Activated CD4-positive, alpha-beta memory T cell treated with anti-CD3 and anti-CD28 coated beads, Interleukin-2, amount 10 ng/mL, durations not matched to agents 7 days and 5 days (primary cell): ENCODE measurements around the gene SLC4A9. TPM values are rescaled to one million over a fixed set of nuclear protein-coding genes. Genes with fewer than 3 reads are reported as not detected.

ENCODE experiments used
- CTCF ChIA-PET: fragments of 350-600 bp; sonication (Branson Sonifier 250); formaldehyde crosslinking; loops from one replicate; lab custom pipeline; 2021; ENCODE audit warnings: antibody characterized with exemption, inconsistent platforms; lab: Charles Lee
- POLR2A ChIA-PET: fragments of 350-600 bp; sonication (Branson Sonifier 250); formaldehyde crosslinking; loops from one replicate; lab custom pipeline; 2021; ENCODE audit warnings: antibody characterized with exemption; lab: Charles Lee
- DNase-seq: peaks from one replicate; pipeline ENCODE4 v3.0.0-alpha.2; 2020
- H3K27ac Mint-ChIP-seq: one replicate; pipeline ENCODE4 v1.8.0; 2021; ENCODE audit warnings: mild to moderate bottlenecking, mixed read lengths
- H3K27me3 Mint-ChIP-seq: one replicate; pipeline ENCODE4 v1.8.0; 2021; ENCODE audit warnings: mixed read lengths
- H3K36me3 Mint-ChIP-seq: one replicate; pipeline ENCODE4 v1.8.0; 2021; ENCODE audit warnings: low read depth, mixed read lengths
- H3K4me1 Mint-ChIP-seq: one replicate; pipeline ENCODE4 v1.8.0; 2021; ENCODE audit warnings: mixed read lengths
- H3K4me3 Mint-ChIP-seq: one replicate; pipeline ENCODE4 v1.8.0; 2021; ENCODE audit warnings: mild to moderate bottlenecking, mixed read lengths
- H3K9me3 Mint-ChIP-seq: one replicate; pipeline ENCODE4 v1.8.0; 2021; ENCODE audit warnings: mixed read lengths
- total RNA-seq, 2 experiments: library from RNA; stranded (reverse); gene quantifications; one replicate each; pipeline ENCODE4 v1.2.3, GENCODE V29; 2021

Gene SLC4A9
- total RNA-seq, 2 experiments from 2014 or later, result 0.43 to 0.78 TPM

- H3K36me3 Mint-ChIP-seq, result peaks cover 4% of the 10 kb centered on the region
- no peak overlapping the region for H3K27ac Mint-ChIP-seq
- no peaks in the 10 kb centered on the region for H3K9me3 Mint-ChIP-seq
- H3K4me1 Mint-ChIP-seq, result no peaks in the 10 kb centered on the region
- peaks cover 5% of the 10 kb centered on the region for H3K27me3 Mint-ChIP-seq
- ChIA-PET POLR2A (interaction anchor here (1.5 kb wide), 1 partner anchor 21 kb away, joined by 4 read pairs; the partner anchor contains the start of gene PFDN1), CTCF (interaction anchor here (1.2 kb wide), 1 partner anchor 80 kb away, joined by 3 read pairs; no protein-coding TSS in a partner anchor)
- DNase-seq, result no peak
- H3K4me3 Mint-ChIP-seq, result no peak overlapping the region
These were observed 35.9 kb upstream of the SLC4A9 start for GRCh38 chr5:140324041-140324600.

DNA sequence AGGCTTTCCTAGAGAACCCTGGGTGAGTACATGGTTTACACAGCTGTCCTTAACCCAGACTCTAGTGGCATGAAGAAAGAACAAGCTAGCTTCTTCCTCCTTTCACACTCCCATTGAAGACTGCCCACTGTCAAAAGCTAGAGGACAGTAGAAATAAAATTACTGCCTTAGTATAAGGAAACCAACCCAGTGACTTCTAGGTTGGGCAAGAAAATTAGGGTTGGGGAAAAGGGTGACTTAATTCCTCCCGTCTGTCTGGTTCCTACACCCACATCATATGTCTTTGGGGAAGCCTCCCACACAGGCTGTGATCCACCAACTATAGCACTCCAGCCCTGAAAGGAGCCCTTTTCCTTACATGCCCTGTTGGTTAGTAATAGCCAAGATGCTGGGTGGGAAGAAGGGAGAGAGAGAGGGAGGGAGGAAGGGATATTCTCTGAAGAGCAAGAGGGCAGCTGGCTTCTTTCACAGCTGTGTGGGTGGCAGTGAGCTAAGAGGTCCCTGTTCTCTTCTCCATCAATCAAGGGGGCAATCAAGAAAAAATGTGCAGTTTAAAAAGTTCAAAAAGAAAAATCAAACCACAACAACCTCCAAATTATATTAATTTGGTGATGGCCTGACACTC, 35.3 kb upstream of the SLC4A9 start:
- Mint-ChIP-seq H3K36me3 (peaks cover 4% of the 10 kb centered on the region), H3K27me3 (peaks cover 5% of the 10 kb centered on the region), H3K4me3 (no peak overlapping the region), H3K4me1 (no peaks in the 10 kb centered on the region), H3K27ac (no peak overlapping the region), H3K9me3 (no peaks in the 10 kb centered on the region)
- ChIA-PET CTCF (interaction anchor here (1.2 kb wide), 2 partner anchors 80 to 98 kb away, joined by 3 to 4 read pairs; no protein-coding TSS in a partner anchor), POLR2A (interaction anchor here (1.5 kb wide), 1 partner anchor 22 kb away, joined by 4 read pairs; the partner anchor contains the start of gene PFDN1)
- no peak for DNase-seq

GRCh38 chr5:140325486-140325885, 34.5 kb upstream of the SLC4A9 start:
- Mint-ChIP-seq H3K36me3 (peaks cover 4% of the 10 kb centered on the region), H3K4me1 (no peaks in the 10 kb centered on the region), H3K27ac (no peak overlapping the region), H3K9me3 (no peaks in the 10 kb centered on the region), H3K4me3 (no peak overlapping the region), H3K27me3 (peaks cover 5% of the 10 kb centered on the region)
- DNase-seq, result no peak
- ChIA-PET CTCF (interaction anchor here (1.2 kb wide), 1 partner anchor 99 kb away, joined by 4 read pairs; no protein-coding TSS in a partner anchor), POLR2A (no interaction called here)

DNA sequence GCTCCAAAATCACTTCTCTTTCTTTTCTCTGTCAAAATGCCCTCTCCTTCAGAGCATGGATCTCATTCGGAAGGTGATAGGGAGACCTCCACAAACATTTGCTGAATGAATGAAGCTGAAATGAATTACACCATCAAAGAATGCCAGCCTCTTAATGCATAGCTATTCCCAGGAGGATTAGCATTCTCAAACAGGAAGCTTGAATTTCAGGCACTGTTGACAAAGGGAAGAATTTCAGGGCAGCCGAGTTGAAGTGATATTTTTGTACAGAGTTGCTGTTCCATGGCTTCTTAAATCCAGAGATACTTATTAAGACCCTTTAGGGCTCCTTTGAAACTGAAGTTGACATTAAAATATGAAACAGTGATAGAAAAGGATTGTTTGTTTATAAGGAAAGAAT, 32.4 kb upstream of the SLC4A9 start:
- H3K27ac Mint-ChIP-seq, result no peak overlapping the region
- no peak for DNase-seq
- H3K9me3 Mint-ChIP-seq, result no peaks in the 10 kb centered on the region
- ChIA-PET CTCF (interaction anchor here (0.9 to 2.7 kb wide), 5 partner anchors 18 to 88 kb away, joined by 3 to 10 read pairs (median 4); partner anchors contain the start of gene HBEGF), POLR2A (interaction anchor here (1.0 kb wide), 1 partner anchor 13 kb away, joined by 3 read pairs; no protein-coding TSS in a partner anchor)
- no peak overlapping the region for H3K4me3 Mint-ChIP-seq
- no peaks in the 10 kb centered on the region for H3K4me1 Mint-ChIP-seq
- H3K36me3 Mint-ChIP-seq, result peaks cover 9% of the 10 kb centered on the region
- peaks cover 5% of the 10 kb centered on the region for H3K27me3 Mint-ChIP-seq

- H3K4me1 Mint-ChIP-seq, result no peaks in the 10 kb centered on the region
- no peaks in the 10 kb centered on the region for H3K9me3 Mint-ChIP-seq
- no peak overlapping the region for H3K4me3 Mint-ChIP-seq
- no peak for DNase-seq
- H3K27ac Mint-ChIP-seq, result no peak overlapping the region
- ChIA-PET POLR2A (interaction anchor here (0.6 to 1.0 kb wide), 2 partner anchors 13 to 76 kb away, joined by 3 to 5 read pairs; no protein-coding TSS in a partner anchor), CTCF (interaction anchor here (0.9 to 2.7 kb wide), 6 partner anchors 18 to 88 kb away, joined by 3 to 10 read pairs (median 4); partner anchors contain the start of gene HBEGF)
- H3K36me3 Mint-ChIP-seq, result peaks cover 15% of the 10 kb centered on the region
- peaks cover 5% of the 10 kb centered on the region for H3K27me3 Mint-ChIP-seq
These were observed 31.8 kb upstream of the SLC4A9 start for GRCh38 chr5:140328036-140328764.

DNA sequence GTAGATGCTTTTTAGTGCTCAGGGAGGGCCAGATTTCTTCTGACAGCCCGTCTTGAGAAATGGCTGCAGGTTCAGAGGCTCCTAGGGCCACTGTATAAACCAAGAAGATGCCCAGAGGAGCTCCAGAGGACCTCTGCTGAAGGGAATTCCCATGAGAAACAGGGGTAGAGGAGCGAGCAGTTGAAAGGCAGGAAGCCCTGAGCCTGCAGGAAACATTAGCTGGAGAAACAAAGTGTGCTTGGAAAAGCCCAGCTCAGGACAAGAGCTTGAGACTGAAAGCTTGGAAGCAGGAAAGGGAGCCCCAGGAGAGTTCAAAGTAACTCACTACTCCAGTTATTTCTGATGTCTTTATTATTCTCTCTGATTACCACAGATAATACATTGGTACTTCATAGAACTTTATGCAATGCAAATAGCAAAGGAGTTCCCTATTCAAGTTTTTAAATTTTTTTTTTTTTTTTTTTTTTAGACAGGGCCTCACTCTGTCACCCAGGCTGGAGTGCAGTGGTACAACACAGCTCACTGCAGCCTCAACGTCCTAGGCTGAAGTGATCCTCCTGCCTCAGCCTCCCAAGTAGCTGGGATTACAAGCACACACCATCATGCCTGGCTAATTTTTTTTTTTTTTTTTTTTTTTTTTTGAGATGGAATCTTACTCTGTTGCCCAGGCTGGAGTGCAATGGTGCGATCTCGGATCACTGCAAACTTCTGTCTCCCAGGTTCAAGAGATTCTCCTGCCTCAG, 30.1 kb upstream of the SLC4A9 start:
- CTCF ChIA-PET, result interaction anchor here (0.6 to 2.4 kb wide), 4 partner anchors 10 to 300 kb away, joined by 3 to 7 read pairs (median 4); no protein-coding TSS in a partner anchor
- peaks cover 6% of the 10 kb centered on the region for H3K4me1 Mint-ChIP-seq
- POLR2A ChIA-PET, result interaction anchor here (0.9 to 1.1 kb wide), 3 partner anchors 10 to 52 kb away, joined by 3 read pairs; partner anchors contain the start of gene PFDN1

DNA sequence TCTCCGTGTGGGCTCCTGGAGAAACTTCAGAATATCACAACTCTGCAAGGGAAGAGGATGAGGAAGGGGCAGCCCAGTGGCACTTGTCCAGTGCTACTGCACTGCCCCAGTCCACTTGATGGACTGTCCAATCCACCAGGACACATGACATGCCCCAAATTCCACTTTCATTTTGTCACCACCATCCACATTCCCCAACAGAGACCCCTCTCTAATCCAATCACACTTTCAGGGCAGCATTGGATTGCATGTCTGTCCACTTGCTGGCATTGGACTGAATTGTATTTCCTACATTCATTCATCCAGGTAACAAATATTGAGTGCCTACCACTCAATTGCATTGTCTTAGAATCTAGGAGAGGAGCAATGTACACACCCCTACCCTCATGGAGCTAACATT, 28.4 kb upstream of the SLC4A9 start:
- no peaks in the 10 kb centered on the region for H3K9me3 Mint-ChIP-seq
- ChIA-PET CTCF (interaction anchor here (1.0 kb wide), 1 partner anchor 15 kb away, joined by 3 read pairs; the partner anchor contains the start of gene HBEGF), POLR2A (no interaction called here)
- H3K36me3 Mint-ChIP-seq, result peaks cover 47% of the 10 kb centered on the region
- no peak overlapping the region for H3K27ac Mint-ChIP-seq
- no peak overlapping the region for H3K4me3 Mint-ChIP-seq
- peaks cover 20% of the 10 kb centered on the region for H3K4me1 Mint-ChIP-seq
- no peak for DNase-seq
- no peaks in the 10 kb centered on the region for H3K27me3 Mint-ChIP-seq

More for the DNA sequence above, 30.1 kb upstream of the SLC4A9 start:
- Mint-ChIP-seq H3K27me3 (peaks cover 5% of the 10 kb centered on the region), H3K27ac (no peak overlapping the region), H3K9me3 (no peaks in the 10 kb centered on the region), H3K4me3 (no peak overlapping the region), H3K36me3 (peaks cover 31% of the 10 kb centered on the region)
- no peak for DNase-seq

GRCh38 chr5:140336388-140336787, 23.6 kb upstream of the SLC4A9 start:
- POLR2A ChIA-PET, result interaction anchor here (1.1 to 1.4 kb wide), 2 partner anchors 12 to 92 kb away, joined by 3 to 5 read pairs; no protein-coding TSS in a partner anchor
- no peak for DNase-seq
- CTCF ChIA-PET, result interaction anchor here (0.7 to 21.6 kb wide), 6 partner anchors 10 to 131 kb away, joined by 3 to 951 read pairs (median 10); partner anchors contain the start of gene HBEGF
- H3K27me3 Mint-ChIP-seq, result no peaks in the 10 kb centered on the region
- H3K36me3 Mint-ChIP-seq, result peaks cover 86% of the 10 kb centered on the region
- peaks cover 58% of the 10 kb centered on the region for H3K4me1 Mint-ChIP-seq
- no peak overlapping the region for H3K4me3 Mint-ChIP-seq
- H3K27ac Mint-ChIP-seq, result no peak overlapping the region
- H3K9me3 Mint-ChIP-seq, result no peaks in the 10 kb centered on the region

DNA sequence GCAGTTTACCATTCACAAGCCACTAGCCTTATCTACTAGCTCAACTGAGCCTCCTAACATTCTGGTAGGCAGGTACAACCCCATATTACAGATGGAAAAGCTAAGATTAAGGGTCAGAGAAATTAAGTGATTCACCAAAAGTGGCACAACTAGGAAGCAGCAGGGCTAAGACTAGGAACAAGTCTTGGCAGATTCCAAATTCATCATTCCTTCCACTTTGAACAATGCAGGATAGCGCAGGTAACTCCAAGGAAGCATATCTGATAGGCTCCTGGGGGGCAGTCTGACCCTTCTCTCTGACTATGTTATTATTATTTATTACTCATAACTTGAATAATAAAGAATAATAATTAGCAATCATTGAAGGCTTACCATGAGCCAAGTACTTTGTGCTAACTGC, 22.1 kb upstream of the SLC4A9 start:
- Mint-ChIP-seq H3K9me3 (no peaks in the 10 kb centered on the region), H3K4me1 (peaks cover 72% of the 10 kb centered on the region), H3K36me3 (peaks cover 89% of the 10 kb centered on the region), H3K27me3 (no peaks in the 10 kb centered on the region), H3K27ac (peak overlapping the region; percentile 26), H3K4me3 (no peak overlapping the region)
- no peak for DNase-seq
- POLR2A ChIA-PET, result interaction anchor here (1.3 kb wide), 1 partner anchor 34 kb away, joined by 3 read pairs; no protein-coding TSS in a partner anchor
- CTCF ChIA-PET, result interaction anchor here (0.8 to 21.6 kb wide), 6 partner anchors 8 to 89 kb away, joined by 3 to 951 read pairs (median 10); partner anchors contain the start of gene HBEGF

- H3K4me3 Mint-ChIP-seq, result no peak overlapping the region
- POLR2A ChIA-PET, result interaction anchor here (1.3 kb wide), 1 partner anchor 34 kb away, joined by 3 read pairs; no protein-coding TSS in a partner anchor
- CTCF ChIA-PET, result interaction anchor here (0.8 to 21.6 kb wide), 6 partner anchors 8 to 89 kb away, joined by 3 to 951 read pairs (median 10); partner anchors contain the start of gene HBEGF
- no peaks in the 10 kb centered on the region for H3K9me3 Mint-ChIP-seq
- peak overlapping the region; percentile 71 for H3K27ac Mint-ChIP-seq
- DNase-seq, result no peak
- H3K36me3 Mint-ChIP-seq, result peaks cover 89% of the 10 kb centered on the region
- H3K4me1 Mint-ChIP-seq, result peaks cover 76% of the 10 kb centered on the region
- no peaks in the 10 kb centered on the region for H3K27me3 Mint-ChIP-seq
These were observed 21.7 kb upstream of the SLC4A9 start for GRCh38 chr5:140338336-140338735.

DNA sequence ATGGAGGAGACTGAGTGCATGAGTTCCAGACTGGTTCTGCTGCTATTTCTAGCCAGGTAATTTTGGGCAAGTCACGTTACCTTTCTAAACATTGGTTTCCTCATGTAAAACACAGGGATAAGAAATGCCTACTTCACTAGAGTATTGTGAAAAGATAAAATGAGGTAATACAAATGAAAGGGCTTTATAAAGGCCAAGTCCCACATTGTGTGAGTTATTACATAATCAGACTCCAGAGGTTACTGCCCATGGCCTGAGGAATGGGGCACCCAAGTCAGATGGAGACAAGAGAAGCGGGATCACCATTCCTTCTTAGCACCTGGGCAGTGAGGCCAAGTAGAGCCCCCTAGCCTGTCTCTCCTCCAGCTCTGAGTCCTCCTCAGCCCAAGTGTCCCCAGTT, 21.1 kb upstream of the SLC4A9 start:
- H3K27me3 Mint-ChIP-seq, result no peaks in the 10 kb centered on the region
- peaks cover 79% of the 10 kb centered on the region for H3K4me1 Mint-ChIP-seq
- peak overlapping the region; percentile 39 for H3K4me3 Mint-ChIP-seq
- DNase-seq, result no peak
- CTCF ChIA-PET, result interaction anchor here (1.4 to 21.6 kb wide), 4 partner anchors 14 to 90 kb away, joined by 4 to 951 read pairs (median 38); partner anchors contain the start of gene PFDN1
- H3K36me3 Mint-ChIP-seq, result peaks cover 90% of the 10 kb centered on the region
- POLR2A ChIA-PET, result no interaction called here
- peak overlapping the region; percentile 71 for H3K27ac Mint-ChIP-seq
- no peaks in the 10 kb centered on the region for H3K9me3 Mint-ChIP-seq
